ENCODE measurements around the gene LPAR2. TPM values are rescaled to one million over a fixed set of nuclear protein-coding genes. Genes with fewer than 3 reads are reported as not detected.

Gene LPAR2
- polyA plus RNA-seq, 1 donor from 2014 or later, result 77.1 TPM

- H3K36me3 ChIP-seq (ENCODE audit: insufficient read depth, low read length), result no peaks in the 10 kb centered on the region
- no peaks in the 10 kb centered on the region for H4K20me1 ChIP-seq (ENCODE audit: insufficient read depth)
- no peak overlapping the region for H3K27ac ChIP-seq (ENCODE audit: low read length)
- TF ChIP-seq REST (IDR thresholded peaks at IDR 0.05; ENCODE audit: borderline replicate concordance) (no peak), MXI1 (conservative IDR thresholded peaks at IDR 0.05; ENCODE audit: poor library complexity, severe bottlenecking) (no peak), EP300 (conservative IDR thresholded peaks at IDR 0.05; ENCODE audit: poor library complexity, severe bottlenecking) (no peak), TAF1 (IDR thresholded peaks at IDR 0.05; ENCODE audit: low read depth) (no peak), POLR2AphosphoS5 (IDR thresholded peaks at IDR 0.05) (no peak), EZH2 (IDR thresholded peaks at IDR 0.05; ENCODE audit: borderline replicate concordance, insufficient read depth, low read length, poor library complexity, severe bottlenecking) (no peak), SMC3 (conservative IDR thresholded peaks at IDR 0.05; ENCODE audit: poor library complexity) (no peak), RAD21 (conservative IDR thresholded peaks at IDR 0.05) (no peak), CTCF (IDR thresholded peaks at IDR 0.05; ENCODE audit: poor library complexity, severe bottlenecking) (no peak)
- no peak overlapping the region for H3K4me3 ChIP-seq (ENCODE audit: low read length)
- no peaks in the 10 kb centered on the region for H3K79me2 ChIP-seq (replicated peaks; ENCODE audit: insufficient read depth, low read length)
- H3K4me2 ChIP-seq (ENCODE audit: low read length), result no peak overlapping the region
- no peaks in the 10 kb centered on the region for H3F3A ChIP-seq (ENCODE audit: insufficient read depth, low read length, poor library complexity, severe bottlenecking)
- H3K9me3 ChIP-seq (ENCODE audit: low read length), result no peaks in the 10 kb centered on the region
- no peaks in the 10 kb centered on the region for H3K9me2 ChIP-seq (ENCODE audit: insufficient read depth, low read length)
- no peak overlapping the region for H2AFZ ChIP-seq (ENCODE audit: low read depth, low read length)
- no peaks in the 10 kb centered on the region for H3K27me3 ChIP-seq (ENCODE audit: insufficient read depth, low read depth, low read length)
- H3K9ac ChIP-seq (ENCODE audit: low read length), result no peak overlapping the region
These were observed 30.2 kb downstream of the LPAR2 start for GRCh38 chr19:19597809-19598306.

- Histone ChIP-seq H3K27ac (ENCODE audit: low read length) (no peak overlapping the region), H3K36me3 (ENCODE audit: insufficient read depth, low read length) (no peaks in the 10 kb centered on the region), H3K9me3 (ENCODE audit: low read length) (no peaks in the 10 kb centered on the region), H3K4me2 (ENCODE audit: low read length) (no peak overlapping the region), H3F3A (ENCODE audit: insufficient read depth, low read length, poor library complexity, severe bottlenecking) (no peaks in the 10 kb centered on the region), H3K4me3 (ENCODE audit: low read length) (no peak overlapping the region), H3K79me2 (replicated peaks; ENCODE audit: insufficient read depth, low read length) (no peaks in the 10 kb centered on the region), H2AFZ (ENCODE audit: low read depth, low read length) (no peak overlapping the region), H3K27me3 (ENCODE audit: insufficient read depth, low read depth, low read length) (no peaks in the 10 kb centered on the region), H4K20me1 (ENCODE audit: insufficient read depth) (no peaks in the 10 kb centered on the region), H3K9me2 (ENCODE audit: insufficient read depth, low read length) (no peaks in the 10 kb centered on the region), H3K9ac (ENCODE audit: low read length) (no peak overlapping the region)
- TF ChIP-seq POLR2AphosphoS5 (IDR thresholded peaks at IDR 0.05) (no peak), REST (IDR thresholded peaks at IDR 0.05; ENCODE audit: borderline replicate concordance) (no peak)
These were observed 32.8 kb downstream of the LPAR2 start for GRCh38 chr19:19595171-19595701.
